HepG2 (cell line): ENCODE results near the gene ACTR3. TPM values are rescaled to one million over a fixed set of nuclear protein-coding genes. Genes with fewer than 3 reads are reported as not detected.

Experiments
- BHLHE40 ChIP-seq: IDR thresholded peaks from 2 replicates; pipeline ENCODE4 v1.6.1; 2011; ENCODE audit warnings: low read length, improper control_type of control experiment
- CC2D1A ChIP-seq: sonication (generic); formaldehyde crosslinking; IDR thresholded peaks from 2 replicates; pipeline ENCODE4 v1.8.1; 2023; ENCODE audit warnings: mild to moderate bottlenecking, missing genetic modification reagents
- NFE2L1 ChIP-seq: sonication (generic); formaldehyde crosslinking; IDR thresholded peaks from 2 replicates; pipeline ENCODE4 v1.4.0; 2020; ENCODE audit warnings: missing genetic modification reagents, mild to moderate bottlenecking, borderline replicate concordance
- ZNF552 ChIP-seq: sonication (generic); formaldehyde crosslinking; IDR thresholded peaks from 2 replicates; pipeline ENCODE4 v1.9.0; 2022; ENCODE audit warnings: missing genetic modification reagents, mild to moderate bottlenecking, borderline replicate concordance
- ZNF557 ChIP-seq: sonication (generic); formaldehyde crosslinking; IDR thresholded peaks from 2 replicates; pipeline ENCODE4 v1.4.0; 2020; ENCODE audit warnings: missing genetic modification reagents
- ZSCAN20 ChIP-seq: sonication (generic); formaldehyde crosslinking; IDR thresholded peaks from 2 replicates; pipeline ENCODE4 v1.4.0; 2020; ENCODE audit warnings: missing genetic modification reagents, mild to moderate bottlenecking, borderline replicate concordance
- ZSCAN9 ChIP-seq: IDR thresholded peaks from 2 replicates; pipeline ENCODE4 v1.6.1; 2016; ENCODE audit warnings: borderline replicate concordance
- polyA plus RNA-seq, 8 experiments: library from polyadenylated mRNA; depleted of rRNA in 3 of 8; stranded (reverse) in 7 of 8; unstranded in 1 of 8; fragments of >200 nt; fragmentation: Illumina TruSeq in 4 of 8; extraction: Trizol in 4 of 8; gene quantifications; 2 replicates each; pipeline versions ENCODE4 v1.2.1 to v1.2.3, GENCODE V29; 2011 to 2016; ENCODE audit warnings: low read depth in 4 of 8, missing spikeins in 1 of 8, mixed read lengths in 1 of 8; ENCODE audit not compliant: insufficient read depth in 1 of 8
- total RNA-seq, 5 experiments: library from RNA; depleted of rRNA; stranded (reverse); fragments of >200 nt; fragmentation: Illumina TruSeq; extraction: Trizol; gene quantifications; 2 replicates each; pipeline ENCODE4 v1.2.3, GENCODE V29; 2016; ENCODE audit warnings: low read depth in 1 of 5
- TF ChIP-seq, protein P1 (sequence below): sonication (generic); formaldehyde crosslinking; IDR thresholded peaks from 2 replicates; pipeline ENCODE4 v1.4.0; 2020; ENCODE audit warnings: missing genetic modification reagents
- TF ChIP-seq, protein P2 (sequence below): sonication (generic); formaldehyde crosslinking; conservative IDR thresholded peaks from 2 replicates; pipeline ENCODE4 v1.8.0; 2022; ENCODE audit warnings: missing genetic modification reagents
- TF ChIP-seq, protein P3 (sequence below): sonication (generic); formaldehyde crosslinking; IDR thresholded peaks from 2 replicates; pipeline ENCODE4 v1.4.0; 2020; ENCODE audit warnings: mild to moderate bottlenecking, missing genetic modification reagents, borderline replicate concordance
- TF ChIP-seq, protein P4 (sequence below): sonication (generic); formaldehyde crosslinking; IDR thresholded peaks from 2 replicates; pipeline ENCODE4 v1.4.0; 2020; ENCODE audit warnings: missing genetic modification reagents
- TF ChIP-seq, protein P5 (sequence below): sonication (generic); formaldehyde crosslinking; IDR thresholded peaks from 2 replicates; pipeline ENCODE4 v1.5.1; 2020; ENCODE audit warnings: mild to moderate bottlenecking, missing genetic modification reagents, moderate library complexity

The ACTR3 gene
- total and polyA plus RNA-seq, 2 of the 13 experiments (the other 11 are each of a cell fraction or from before 2014, with no cell fraction given) = 123 to 225 TPM

DNA sequence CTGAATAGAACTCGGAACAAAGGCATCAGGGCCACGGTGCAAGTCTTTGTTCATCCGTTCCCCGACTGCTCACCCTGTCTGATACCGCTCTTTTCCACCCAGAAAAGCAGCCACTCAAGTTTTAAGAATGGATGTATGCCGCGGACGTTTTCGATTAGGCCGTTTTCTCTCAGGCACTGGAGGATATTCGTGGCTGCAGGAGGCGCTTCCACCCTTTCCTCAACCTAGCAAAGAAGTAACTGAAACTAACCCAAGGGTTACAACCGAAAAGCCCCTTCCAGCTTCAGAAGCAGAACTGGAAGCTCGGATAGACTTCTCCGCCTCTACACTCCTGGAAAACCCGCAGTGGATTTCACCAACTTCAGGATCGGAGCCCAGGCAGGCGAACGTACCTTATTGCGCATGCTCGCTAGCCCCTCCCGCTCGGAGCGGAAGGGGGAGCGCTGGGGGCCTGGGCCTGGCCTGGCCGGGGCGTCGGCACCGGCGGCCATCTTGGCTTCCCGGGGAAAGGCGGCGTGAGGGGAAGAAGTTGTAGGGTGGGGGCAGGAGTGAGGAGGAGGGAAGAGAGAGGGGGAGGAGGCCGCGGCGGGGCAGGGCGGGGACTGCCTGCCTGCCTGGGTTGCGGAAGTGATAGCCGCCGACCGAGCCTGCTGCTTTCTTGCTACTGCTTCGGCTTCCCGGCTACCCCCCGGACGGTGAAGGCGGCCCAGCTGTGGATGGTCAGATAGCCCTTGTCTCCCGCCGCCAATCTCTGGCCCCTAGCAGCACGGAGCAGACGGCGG lies at the start of gene ACTR3 (continued):
- TF ChIP-seq, protein P1, sequence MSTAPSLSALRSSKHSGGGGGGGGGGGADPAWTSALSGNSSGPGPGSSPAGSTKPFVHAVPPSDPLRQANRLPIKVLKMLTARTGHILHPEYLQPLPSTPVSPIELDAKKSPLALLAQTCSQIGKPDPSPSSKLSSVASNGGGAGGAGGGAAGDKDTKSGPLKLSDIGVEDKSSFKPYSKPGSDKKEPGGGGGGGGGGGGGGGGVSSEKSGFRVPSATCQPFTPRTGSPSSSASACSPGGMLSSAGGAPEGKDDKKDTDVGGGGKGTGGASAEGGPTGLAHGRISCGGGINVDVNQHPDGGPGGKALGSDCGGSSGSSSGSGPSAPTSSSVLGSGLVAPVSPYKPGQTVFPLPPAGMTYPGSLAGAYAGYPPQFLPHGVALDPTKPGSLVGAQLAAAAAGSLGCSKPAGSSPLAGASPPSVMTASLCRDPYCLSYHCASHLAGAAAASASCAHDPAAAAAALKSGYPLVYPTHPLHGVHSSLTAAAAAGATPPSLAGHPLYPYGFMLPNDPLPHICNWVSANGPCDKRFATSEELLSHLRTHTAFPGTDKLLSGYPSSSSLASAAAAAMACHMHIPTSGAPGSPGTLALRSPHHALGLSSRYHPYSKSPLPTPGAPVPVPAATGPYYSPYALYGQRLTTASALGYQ (CRISPR knock-in tag) = no peak; the same call in 1 of the 2 replicates
- no peak for TF ChIP-seq NFE2L1 (CRISPR knock-in tag)
- 0 out of 2 replicates have a peak, but pooled peaks have one; percentile 32 for TF ChIP-seq CC2D1A
- TF ChIP-seq, protein P2, sequence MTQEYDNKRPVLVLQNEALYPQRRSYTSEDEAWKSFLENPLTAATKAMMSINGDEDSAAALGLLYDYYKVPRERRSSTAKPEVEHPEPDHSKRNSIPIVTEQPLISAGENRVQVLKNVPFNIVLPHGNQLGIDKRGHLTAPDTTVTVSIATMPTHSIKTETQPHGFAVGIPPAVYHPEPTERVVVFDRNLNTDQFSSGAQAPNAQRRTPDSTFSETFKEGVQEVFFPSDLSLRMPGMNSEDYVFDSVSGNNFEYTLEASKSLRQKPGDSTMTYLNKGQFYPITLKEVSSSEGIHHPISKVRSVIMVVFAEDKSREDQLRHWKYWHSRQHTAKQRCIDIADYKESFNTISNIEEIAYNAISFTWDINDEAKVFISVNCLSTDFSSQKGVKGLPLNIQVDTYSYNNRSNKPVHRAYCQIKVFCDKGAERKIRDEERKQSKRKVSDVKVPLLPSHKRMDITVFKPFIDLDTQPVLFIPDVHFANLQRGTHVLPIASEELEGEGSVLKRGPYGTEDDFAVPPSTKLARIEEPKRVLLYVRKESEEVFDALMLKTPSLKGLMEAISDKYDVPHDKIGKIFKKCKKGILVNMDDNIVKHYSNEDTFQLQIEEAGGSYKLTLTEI = no peak
- TF ChIP-seq ZSCAN20 (CRISPR knock-in tag) = 0 out of 2 replicates have a peak, but pooled peaks have one; percentile 65
- TF ChIP-seq, protein P3, sequence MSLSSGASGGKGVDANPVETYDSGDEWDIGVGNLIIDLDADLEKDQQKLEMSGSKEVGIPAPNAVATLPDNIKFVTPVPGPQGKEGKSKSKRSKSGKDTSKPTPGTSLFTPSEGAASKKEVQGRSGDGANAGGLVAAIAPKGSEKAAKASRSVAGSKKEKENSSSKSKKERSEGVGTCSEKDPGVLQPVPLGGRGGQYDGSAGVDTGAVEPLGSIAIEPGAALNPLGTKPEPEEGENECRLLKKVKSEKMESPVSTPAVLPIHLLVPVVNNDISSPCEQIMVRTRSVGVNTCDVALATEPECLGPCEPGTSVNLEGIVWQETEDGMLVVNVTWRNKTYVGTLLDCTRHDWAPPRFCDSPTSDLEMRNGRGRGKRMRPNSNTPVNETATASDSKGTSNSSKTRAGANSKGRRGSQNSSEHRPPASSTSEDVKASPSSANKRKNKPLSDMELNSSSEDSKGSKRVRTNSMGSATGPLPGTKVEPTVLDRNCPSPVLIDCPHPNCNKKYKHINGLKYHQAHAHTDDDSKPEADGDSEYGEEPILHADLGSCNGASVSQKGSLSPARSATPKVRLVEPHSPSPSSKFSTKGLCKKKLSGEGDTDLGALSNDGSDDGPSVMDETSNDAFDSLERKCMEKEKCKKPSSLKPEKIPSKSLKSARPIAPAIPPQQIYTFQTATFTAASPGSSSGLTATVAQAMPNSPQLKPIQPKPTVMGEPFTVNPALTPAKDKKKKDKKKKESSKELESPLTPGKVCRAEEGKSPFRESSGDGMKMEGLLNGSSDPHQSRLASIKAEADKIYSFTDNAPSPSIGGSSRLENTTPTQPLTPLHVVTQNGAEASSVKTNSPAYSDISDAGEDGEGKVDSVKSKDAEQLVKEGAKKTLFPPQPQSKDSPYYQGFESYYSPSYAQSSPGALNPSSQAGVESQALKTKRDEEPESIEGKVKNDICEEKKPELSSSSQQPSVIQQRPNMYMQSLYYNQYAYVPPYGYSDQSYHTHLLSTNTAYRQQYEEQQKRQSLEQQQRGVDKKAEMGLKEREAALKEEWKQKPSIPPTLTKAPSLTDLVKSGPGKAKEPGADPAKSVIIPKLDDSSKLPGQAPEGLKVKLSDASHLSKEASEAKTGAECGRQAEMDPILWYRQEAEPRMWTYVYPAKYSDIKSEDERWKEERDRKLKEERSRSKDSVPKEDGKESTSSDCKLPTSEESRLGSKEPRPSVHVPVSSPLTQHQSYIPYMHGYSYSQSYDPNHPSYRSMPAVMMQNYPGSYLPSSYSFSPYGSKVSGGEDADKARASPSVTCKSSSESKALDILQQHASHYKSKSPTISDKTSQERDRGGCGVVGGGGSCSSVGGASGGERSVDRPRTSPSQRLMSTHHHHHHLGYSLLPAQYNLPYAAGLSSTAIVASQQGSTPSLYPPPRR (CRISPR knock-in tag) = peak; percentile 78
- TF ChIP-seq ZNF552 (CRISPR knock-in tag) = peak; percentile 74; the same call in 1 of the 2 replicates
- TF ChIP-seq BHLHE40 = no peak
- TF ChIP-seq ZNF557 = no peak
- TF ChIP-seq, protein P4, sequence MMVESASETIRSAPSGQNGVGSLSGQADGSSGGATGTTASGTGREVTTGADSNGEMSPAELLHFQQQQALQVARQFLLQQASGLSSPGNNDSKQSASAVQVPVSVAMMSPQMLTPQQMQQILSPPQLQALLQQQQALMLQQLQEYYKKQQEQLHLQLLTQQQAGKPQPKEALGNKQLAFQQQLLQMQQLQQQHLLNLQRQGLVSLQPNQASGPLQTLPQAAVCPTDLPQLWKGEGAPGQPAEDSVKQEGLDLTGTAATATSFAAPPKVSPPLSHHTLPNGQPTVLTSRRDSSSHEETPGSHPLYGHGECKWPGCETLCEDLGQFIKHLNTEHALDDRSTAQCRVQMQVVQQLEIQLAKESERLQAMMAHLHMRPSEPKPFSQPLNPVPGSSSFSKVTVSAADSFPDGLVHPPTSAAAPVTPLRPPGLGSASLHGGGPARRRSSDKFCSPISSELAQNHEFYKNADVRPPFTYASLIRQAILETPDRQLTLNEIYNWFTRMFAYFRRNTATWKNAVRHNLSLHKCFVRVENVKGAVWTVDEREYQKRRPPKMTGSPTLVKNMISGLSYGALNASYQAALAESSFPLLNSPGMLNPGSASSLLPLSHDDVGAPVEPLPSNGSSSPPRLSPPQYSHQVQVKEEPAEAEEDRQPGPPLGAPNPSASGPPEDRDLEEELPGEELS (CRISPR knock-in tag) = peak; percentile 61
- TF ChIP-seq, protein P5, sequence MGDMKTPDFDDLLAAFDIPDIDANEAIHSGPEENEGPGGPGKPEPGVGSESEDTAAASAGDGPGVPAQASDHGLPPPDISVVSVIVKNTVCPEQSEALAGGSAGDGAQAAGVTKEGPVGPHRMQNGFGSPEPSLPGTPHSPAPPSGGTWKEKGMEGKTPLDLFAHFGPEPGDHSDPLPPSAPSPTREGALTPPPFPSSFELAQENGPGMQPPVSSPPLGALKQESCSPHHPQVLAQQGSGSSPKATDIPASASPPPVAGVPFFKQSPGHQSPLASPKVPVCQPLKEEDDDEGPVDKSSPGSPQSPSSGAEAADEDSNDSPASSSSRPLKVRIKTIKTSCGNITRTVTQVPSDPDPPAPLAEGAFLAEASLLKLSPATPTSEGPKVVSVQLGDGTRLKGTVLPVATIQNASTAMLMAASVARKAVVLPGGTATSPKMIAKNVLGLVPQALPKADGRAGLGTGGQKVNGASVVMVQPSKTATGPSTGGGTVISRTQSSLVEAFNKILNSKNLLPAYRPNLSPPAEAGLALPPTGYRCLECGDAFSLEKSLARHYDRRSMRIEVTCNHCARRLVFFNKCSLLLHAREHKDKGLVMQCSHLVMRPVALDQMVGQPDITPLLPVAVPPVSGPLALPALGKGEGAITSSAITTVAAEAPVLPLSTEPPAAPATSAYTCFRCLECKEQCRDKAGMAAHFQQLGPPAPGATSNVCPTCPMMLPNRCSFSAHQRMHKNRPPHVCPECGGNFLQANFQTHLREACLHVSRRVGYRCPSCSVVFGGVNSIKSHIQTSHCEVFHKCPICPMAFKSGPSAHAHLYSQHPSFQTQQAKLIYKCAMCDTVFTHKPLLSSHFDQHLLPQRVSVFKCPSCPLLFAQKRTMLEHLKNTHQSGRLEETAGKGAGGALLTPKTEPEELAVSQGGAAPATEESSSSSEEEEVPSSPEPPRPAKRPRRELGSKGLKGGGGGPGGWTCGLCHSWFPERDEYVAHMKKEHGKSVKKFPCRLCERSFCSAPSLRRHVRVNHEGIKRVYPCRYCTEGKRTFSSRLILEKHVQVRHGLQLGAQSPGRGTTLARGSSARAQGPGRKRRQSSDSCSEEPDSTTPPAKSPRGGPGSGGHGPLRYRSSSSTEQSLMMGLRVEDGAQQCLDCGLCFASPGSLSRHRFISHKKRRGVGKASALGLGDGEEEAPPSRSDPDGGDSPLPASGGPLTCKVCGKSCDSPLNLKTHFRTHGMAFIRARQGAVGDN (CRISPR knock-in tag) = peak; percentile 92
- peak; percentile 91; the same call in 1 of the 2 replicates for TF ChIP-seq ZSCAN9
